HG02610 (cell line): Measurements from ENCODE around the gene CCNB1.
"Not testable (repeated sequence)": the region's sequence is repeated elsewhere in the genome, so short reads cannot be mapped to it uniquely, and the experiment has no call there.

Experiments
- ATAC-seq: cut with Tn5 transposase; IDR thresholded peaks from one replicate; pipeline ENCODE4 v1.9.1; 2021; ENCODE audit warnings: mild to moderate bottlenecking, moderate library complexity; ENCODE audit not compliant: unreplicated experiment

CCNB1 gene

GRCh38 chr5:69166686-69167492 is at the start of gene CCNB1:
Gene CCNB1 (plus strand): TSS chr5:69167150. CDS start chr5:69167263, 113 bp downstream.
- ATAC-seq, result peak; percentile 99

- no peak for ATAC-seq
Observed at GRCh38 chr5:69129413-69129812, 37.5 kb upstream of the CCNB1 start.

DNA sequence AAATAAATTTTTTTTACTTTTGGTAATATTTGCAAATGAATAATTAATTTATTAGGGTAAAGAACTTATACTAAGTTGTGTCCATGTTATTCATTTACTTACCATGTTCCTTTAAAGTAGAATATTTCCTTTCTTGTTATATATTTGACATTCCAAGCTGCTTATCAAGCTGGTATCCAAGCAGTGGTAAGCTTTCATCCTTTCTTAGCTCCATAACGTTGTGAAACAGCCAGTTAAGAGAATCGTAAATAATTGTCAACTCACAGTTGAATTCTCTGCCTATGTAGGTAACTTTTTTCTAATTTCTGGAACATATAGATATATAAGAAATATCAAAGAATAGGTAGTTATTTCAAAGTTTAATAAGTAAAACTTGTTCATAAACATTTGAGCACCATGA is 36.7 kb upstream of the CCNB1 start:
- no peak for ATAC-seq

GRCh38 chr5:69131304-69131703 is 35.6 kb upstream of the CCNB1 start:
- no peak for ATAC-seq

DNA sequence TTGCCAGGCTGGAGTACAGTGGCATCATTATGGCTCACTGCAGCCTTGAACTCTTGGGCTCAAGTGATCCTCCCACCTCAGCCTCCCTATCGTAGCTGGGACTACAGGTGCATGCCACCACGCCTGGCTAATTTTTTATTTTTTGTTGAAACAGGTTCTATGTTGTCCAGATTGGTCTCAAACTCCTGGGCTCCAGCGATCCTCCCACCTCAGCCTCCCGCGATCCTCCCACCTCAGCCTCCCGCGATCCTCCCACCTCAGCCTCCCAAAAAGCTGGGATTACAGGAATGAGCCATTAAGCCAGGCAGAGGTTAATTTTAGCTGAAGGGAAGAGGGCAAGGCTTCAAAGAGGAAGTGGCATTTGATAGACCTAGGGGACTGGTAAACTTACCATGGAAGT is 32.8 kb upstream of the CCNB1 start:
- ATAC-seq, result no peak

DNA sequence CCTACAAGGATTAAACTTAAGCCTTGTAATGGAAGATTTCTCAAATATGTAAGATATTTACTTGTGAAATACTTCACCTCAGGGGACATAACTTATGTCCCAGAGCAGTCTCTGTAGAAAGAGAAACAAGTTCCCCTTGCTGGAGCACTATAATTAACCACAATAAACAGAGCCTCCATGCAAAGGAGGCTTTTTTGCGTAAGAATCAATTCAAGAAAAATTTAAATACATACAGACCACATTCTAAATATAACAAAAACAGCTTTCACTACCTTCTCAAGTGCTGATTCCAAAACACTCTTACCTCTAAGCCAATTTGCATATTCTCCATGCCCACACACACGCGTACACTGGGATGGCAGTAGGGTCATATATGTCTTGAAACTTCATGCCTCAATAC is 30.7 kb upstream of the CCNB1 start:
- ATAC-seq, result peak; percentile 91

- ATAC-seq, result not testable (repeated sequence)
Observed at GRCh38 chr5:69137208-69137607, 29.7 kb upstream of the CCNB1 start.

- no peak for ATAC-seq
Observed at GRCh38 chr5:69137807-69138206, 29.1 kb upstream of the CCNB1 start.

DNA sequence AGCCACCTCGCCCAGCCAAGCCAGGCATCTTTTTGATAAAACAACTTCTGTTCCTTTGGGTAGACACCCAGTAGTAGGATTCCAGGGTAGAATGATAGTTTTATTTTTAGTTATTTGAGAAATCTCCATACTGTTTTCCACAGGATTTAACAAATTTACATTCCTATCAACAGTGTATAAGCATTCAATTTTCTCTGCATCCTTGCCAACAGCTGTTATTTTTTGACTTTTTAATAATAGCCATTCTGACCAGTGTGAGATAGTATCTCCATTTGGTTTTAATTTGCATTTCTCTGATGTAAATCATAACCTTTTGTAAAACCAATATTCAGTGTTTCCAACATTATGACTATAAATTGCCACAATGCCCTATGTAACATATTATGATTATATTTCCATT is 28.2 kb upstream of the CCNB1 start:
- no peak for ATAC-seq

- not testable (repeated sequence) for ATAC-seq
Observed at GRCh38 chr5:69140239-69140638, 26.7 kb upstream of the CCNB1 start.

- ATAC-seq, result no peak
Observed at GRCh38 chr5:69140827-69141226, 26.1 kb upstream of the CCNB1 start.

- ATAC-seq, result not testable (repeated sequence)
Observed at GRCh38 chr5:69148576-69148975, 18.4 kb upstream of the CCNB1 start.

GRCh38 chr5:69148981-69149675 is 17.8 kb upstream of the CCNB1 start:
- ATAC-seq, result no peak

GRCh38 chr5:69149676-69150010 is 17.3 kb upstream of the CCNB1 start:
- no peak for ATAC-seq

GRCh38 chr5:69152731-69153130 is 14.2 kb upstream of the CCNB1 start:
- ATAC-seq, result no peak

DNA sequence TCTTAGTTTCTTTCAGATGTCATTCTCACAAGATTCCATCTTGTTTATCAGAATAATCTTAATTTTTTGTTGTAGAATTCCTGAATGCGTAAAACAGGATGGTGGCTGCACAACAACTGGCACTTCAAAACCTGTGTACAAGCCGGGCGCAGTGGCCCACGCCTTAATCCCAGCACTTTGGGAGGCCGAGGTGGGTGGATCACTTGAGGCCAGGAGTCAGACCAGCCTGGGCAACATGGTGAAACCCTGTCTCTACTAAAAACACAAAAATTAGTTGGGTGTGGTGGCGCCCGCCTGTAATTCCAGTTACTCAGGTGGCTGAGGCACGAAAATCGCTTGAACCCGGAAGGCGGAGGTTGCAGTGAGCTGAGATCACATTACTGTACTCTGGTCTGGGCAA is 10.5 kb upstream of the CCNB1 start:
- no peak for ATAC-seq

DNA sequence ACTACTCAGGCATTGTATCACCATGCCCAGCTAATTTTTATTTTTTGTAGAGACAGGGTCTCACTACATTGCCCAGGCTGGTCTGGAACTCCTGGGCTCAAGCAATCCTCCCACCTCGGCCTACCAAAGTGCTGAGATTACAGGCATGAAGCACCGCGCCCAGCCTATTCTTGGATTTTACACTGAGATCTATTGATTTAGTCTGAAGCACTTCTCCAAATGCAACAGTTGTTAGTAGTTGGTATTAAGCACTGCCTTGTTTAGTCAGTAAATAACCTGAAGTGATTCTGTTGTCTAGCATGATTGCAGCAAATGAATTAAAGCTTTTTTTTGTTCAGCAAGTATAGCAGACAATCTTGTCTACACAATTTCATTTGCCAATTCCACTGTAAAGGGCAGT is 8.9 kb upstream of the CCNB1 start:
- ATAC-seq, result no peak

DNA sequence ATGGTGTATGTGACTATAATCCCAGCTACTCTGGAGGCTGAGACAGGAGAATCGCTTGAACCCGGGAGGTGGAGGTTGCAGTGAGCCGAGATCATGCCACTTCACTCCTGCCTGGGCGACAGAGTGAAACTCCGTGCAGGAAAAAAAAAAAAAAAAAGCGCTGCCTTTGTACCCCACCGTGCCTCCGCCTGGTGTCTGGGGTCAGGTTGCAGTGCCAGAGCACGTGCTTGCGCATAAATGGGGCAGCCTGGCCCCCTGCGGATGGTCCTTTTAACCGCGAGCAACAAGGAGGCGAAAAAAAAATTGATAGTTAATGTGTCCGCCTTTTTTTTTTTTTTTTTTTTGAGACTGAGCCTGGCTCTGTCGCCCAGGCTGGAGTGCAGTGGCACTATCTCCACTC is 6.3 kb upstream of the CCNB1 start:
- no peak for ATAC-seq

DNA sequence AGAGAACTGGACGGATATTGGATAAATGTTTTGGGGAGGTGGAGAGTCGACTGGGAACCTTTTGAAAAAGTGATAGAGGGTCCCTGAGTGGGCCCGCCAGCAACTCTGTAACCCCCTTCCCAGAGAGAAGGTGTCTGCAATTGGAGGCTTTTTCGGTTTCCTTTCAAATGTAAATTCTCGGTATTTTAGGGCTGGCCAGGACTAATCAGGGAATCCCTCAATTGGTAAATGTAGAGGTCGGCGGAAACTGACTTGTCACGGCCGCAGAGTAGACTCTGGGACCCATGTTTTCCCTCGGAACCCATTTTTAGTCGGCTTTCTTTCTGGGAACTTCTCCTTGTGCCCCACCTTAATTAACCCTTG is 524 bp downstream of the CCNB1 start:
- ATAC-seq, result no peak

- no peak for ATAC-seq
Observed at GRCh38 chr5:69167929-69168328, 979 bp downstream of the CCNB1 start.

DNA sequence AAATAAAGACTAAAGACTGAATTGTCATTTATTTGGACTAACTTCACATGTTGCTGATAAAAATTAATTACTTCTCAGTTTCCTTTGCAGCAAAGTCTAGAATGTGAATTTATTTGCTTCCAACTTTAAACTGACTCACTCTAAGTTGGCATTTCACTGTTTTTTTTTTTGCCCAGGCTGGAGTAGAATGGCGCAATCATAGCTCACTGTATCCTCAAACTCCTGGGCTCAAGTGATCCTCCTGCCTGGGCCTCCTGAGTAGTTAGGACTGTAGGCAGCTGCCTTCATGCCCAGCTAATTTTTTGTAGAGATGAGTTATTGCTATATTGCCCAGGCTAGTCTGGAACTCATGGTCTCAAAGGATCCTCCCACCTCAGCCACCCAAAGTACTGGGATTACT is 3.5 kb downstream of the CCNB1 start:
- no peak for ATAC-seq

DNA sequence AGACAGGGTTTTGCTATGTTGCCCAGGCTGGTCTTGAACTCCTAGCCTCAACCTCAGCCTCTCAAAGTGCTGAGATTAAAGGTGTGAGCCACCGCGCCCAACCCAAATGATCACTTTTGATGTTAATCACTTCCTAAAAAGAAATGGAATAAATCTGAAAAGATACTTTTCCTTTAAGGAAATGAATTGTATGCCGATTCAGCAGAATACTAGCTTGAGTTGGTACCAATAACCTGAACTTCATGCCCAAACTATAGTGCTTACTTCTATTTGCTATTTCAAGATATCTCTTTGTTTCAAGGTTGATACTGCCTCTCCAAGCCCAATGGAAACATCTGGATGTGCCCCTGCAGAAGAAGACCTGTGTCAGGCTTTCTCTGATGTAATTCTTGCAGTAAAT is 4.0 kb downstream of the CCNB1 start:
- ATAC-seq, result no peak
